ENCODE measurements around the gene TAGLN2. TPM values are rescaled to one million over a fixed set of nuclear protein-coding genes. Genes with fewer than 3 reads are reported as not detected.

Gene TAGLN2
- total and polyA plus RNA-seq, 4 donors, result 483 to 788 (median 749) TPM

DNA sequence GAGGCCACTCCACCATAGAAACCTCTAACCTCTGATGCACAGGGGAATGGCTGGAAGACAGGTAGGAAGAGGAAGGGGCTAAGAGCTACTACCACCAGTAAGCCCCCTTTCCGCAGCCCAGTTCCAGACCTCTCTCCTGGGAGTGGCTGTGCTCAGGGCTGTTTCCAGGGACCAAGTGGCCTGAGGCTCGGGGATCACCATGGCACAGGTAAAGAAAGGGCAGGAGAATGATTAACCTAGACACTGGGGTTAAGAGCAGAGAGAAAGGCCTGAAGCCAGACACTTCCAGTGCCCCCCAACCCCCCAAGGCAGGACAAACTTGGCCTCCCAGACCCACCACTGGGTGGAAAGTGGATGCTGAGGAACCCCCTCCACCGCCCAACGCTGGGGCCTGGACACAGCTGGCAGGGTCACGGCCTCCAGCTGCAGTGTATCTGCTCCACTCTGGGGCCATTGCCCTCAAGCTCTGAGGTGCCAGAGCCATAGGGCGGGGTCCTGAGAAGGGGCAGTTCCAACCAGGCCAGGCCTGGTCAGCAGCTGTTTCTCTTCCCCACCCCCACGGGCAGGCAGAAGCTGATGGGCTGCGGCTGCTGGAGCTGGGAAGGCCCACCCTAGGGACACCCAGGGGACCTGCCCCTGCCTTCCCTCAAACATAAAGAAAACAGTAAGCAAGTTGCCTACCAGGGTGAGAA is 2.6 kb downstream of the TAGLN2 start:
- WGBS, 2 donors, result 18 to 38% methylated on average over 8 of the region's 8 CpGs
- peaks cover 3 to 52% (median 30%) of the 10 kb centered on the region in 5 donors for H3K4me1 ChIP-seq (ENCODE audit: control insufficient read depth in 5 of 5, insufficient read depth in 5 of 5, low read length in 5 of 5)
- DNase-seq, result peak; percentile 96 to 98 (median 97)

DNA sequence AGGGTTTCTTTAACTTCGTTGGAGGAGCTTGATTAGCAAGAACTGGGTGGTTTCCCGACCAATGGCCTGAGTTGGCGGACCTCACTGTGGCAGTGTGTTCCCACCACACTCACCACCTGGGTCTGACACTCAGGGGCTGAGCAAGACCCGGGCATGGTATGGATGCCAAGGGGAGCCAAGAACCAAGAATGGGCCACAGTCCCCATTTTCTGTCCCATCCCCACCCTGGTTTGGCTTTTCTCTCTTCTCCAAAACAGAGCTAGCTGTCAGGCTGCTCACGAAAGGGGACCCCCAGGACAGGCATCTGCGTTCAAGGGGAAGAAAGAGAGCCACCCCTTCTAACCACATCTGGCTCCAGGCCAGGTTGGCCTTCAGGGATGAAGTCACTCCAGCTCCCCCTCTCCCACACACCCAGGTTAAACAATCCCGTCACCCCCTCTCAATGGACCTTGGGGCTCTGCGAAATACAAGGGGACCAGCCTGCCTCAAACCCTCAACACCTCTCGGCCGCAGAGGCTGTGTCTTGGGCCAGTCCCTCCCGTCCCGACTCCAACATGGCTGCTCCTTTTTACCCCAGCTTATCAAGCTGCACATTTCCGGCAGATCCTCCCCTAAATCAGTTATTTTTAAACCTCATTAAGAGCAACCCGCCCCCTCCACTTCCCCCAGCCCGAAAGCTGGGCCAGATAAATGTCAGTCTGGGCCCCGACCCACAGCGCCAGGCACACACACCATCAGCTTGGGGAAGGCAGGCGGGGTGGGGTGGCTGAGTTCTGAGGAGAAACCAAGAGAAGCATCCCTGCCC is 3.4 kb downstream of the TAGLN2 start:
- H3K36me3 ChIP-seq (ENCODE audit: control insufficient read depth in 4 of 4, insufficient read depth in 4 of 4, low read length in 4 of 4), result peaks cover 17 to 34% (median 25%) of the 10 kb centered on the region in 4 donors
- TF ChIP-seq, protein P1, sequence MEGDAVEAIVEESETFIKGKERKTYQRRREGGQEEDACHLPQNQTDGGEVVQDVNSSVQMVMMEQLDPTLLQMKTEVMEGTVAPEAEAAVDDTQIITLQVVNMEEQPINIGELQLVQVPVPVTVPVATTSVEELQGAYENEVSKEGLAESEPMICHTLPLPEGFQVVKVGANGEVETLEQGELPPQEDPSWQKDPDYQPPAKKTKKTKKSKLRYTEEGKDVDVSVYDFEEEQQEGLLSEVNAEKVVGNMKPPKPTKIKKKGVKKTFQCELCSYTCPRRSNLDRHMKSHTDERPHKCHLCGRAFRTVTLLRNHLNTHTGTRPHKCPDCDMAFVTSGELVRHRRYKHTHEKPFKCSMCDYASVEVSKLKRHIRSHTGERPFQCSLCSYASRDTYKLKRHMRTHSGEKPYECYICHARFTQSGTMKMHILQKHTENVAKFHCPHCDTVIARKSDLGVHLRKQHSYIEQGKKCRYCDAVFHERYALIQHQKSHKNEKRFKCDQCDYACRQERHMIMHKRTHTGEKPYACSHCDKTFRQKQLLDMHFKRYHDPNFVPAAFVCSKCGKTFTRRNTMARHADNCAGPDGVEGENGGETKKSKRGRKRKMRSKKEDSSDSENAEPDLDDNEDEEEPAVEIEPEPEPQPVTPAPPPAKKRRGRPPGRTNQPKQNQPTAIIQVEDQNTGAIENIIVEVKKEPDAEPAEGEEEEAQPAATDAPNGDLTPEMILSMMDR (IDR thresholded peaks at IDR 0.05; ENCODE audit: control extremely low read depth, extremely low read depth), result no peak
- peak; percentile 85 to 93 (median 91) for DNase-seq

More for the DNA sequence above, 2.6 kb downstream of the TAGLN2 start:
- Histone ChIP-seq H3K4me3 (peak overlapping the region; percentile 82), H3K9ac (ENCODE audit: insufficient read depth in 1 of 2, low read length in 2 of 2) (peak overlapping the region in 1 of 2 donors; percentile 76), H3K27ac (ENCODE audit: low read depth in 1 of 2, low read length in 1 of 2) (peak overlapping the region; percentile 92 to 97), H3K36me3 (ENCODE audit: control insufficient read depth in 4 of 4, insufficient read depth in 4 of 4, low read length in 4 of 4) (peaks cover 17 to 30% (median 23%) of the 10 kb centered on the region in 4 donors), H3K9me3 (ENCODE audit: control insufficient read depth in 4 of 4, insufficient read depth in 3 of 4, low read length in 3 of 4) (no peaks in the 10 kb centered on the region), H3K27me3 (ENCODE audit: control insufficient read depth in 3 of 3, insufficient read depth in 3 of 3, low read length in 2 of 3) (no peaks in the 10 kb centered on the region)
- TF ChIP-seq, protein P1 (IDR thresholded peaks at IDR 0.05; ENCODE audit: control extremely low read depth, extremely low read depth), result no peak
- peak; percentile 2 for ATAC-seq (ENCODE audit: insufficient read depth, low FRiP score)

GRCh38 chr1:159921251-159921650 is 4.1 kb downstream of the TAGLN2 start:
- WGBS, 2 donors, result 37 to 45% methylated on average over 1 of the region's 1 CpG
- Histone ChIP-seq H3K4me3 (no peak overlapping the region), H3K4me1 (ENCODE audit: control insufficient read depth in 5 of 5, insufficient read depth in 5 of 5, low read length in 5 of 5) (peaks cover 8 to 59% (median 34%) of the 10 kb centered on the region in 5 donors), H3K9me3 (ENCODE audit: control insufficient read depth in 4 of 4, insufficient read depth in 3 of 4, low read length in 3 of 4) (no peaks in the 10 kb centered on the region), H3K27me3 (ENCODE audit: control insufficient read depth in 3 of 3, insufficient read depth in 3 of 3, low read length in 2 of 3) (no peaks in the 10 kb centered on the region), H3K9ac (ENCODE audit: insufficient read depth in 1 of 2, low read length in 2 of 2) (no peak overlapping the region), H3K36me3 (ENCODE audit: control insufficient read depth in 4 of 4, insufficient read depth in 4 of 4, low read length in 4 of 4) (peaks cover 17 to 35% (median 25%) of the 10 kb centered on the region in 4 donors), H3K27ac (ENCODE audit: low read depth in 1 of 2, low read length in 1 of 2) (peak overlapping the region; percentile 18 to 97)
- DNase-seq (no peak), ATAC-seq (ENCODE audit: insufficient read depth, low FRiP score) (no peak)
- TF ChIP-seq, protein P1 (IDR thresholded peaks at IDR 0.05; ENCODE audit: control extremely low read depth, extremely low read depth), result no peak

More for the DNA sequence above, 3.4 kb downstream of the TAGLN2 start:
- peaks cover 3 to 52% (median 30%) of the 10 kb centered on the region in 5 donors for H3K4me1 ChIP-seq (ENCODE audit: control insufficient read depth in 5 of 5, insufficient read depth in 5 of 5, low read length in 5 of 5)
- ATAC-seq (ENCODE audit: insufficient read depth, low FRiP score), result no peak
- H3K9me3 ChIP-seq (ENCODE audit: control insufficient read depth in 4 of 4, insufficient read depth in 3 of 4, low read length in 3 of 4), result no peaks in the 10 kb centered on the region
- no peaks in the 10 kb centered on the region for H3K27me3 ChIP-seq (ENCODE audit: control insufficient read depth in 3 of 3, insufficient read depth in 3 of 3, low read length in 2 of 3)
- WGBS, 2 donors, result 14 to 26% methylated on average over 17 to 18 of the region's 18 CpGs
- peak overlapping the region; percentile 92 to 97 for H3K27ac ChIP-seq (ENCODE audit: low read depth in 1 of 2, low read length in 1 of 2)
- H3K9ac ChIP-seq (ENCODE audit: insufficient read depth in 1 of 2, low read length in 2 of 2), result peak overlapping the region in 1 of 2 donors; percentile 76
- peak overlapping the region; percentile 82 for H3K4me3 ChIP-seq
